Measurements from ENCODE around the gene DYRK1B.
"Not testable (repeated sequence)": the region's sequence is repeated elsewhere in the genome, so short reads cannot be mapped to it uniquely, and the experiment has no call there.

Gene DYRK1B

DNA sequence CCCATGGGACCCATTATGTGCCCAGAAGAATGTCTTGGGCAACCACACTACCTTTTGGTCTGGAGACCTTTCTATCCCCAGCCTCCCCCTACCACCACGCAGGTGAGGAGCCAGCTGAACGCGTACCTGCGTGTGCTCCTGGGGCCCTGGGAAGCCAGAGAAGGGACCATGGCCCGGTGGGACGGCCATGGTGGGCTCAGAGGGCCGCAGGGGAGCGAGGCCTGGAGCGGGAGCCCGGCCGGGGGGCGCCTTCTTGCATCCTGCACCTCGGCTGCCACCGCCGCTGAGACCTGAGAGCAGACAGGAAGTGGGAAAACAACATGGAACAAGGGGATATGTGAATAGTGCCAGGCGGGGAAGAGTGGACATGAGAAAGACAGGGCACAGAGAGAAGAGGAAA is 2.3 kb downstream of the DYRK1B start:
- no peak for DNase-seq (ENCODE audit: low read depth in 1 of 2, low spot score in 1 of 2)

DNA sequence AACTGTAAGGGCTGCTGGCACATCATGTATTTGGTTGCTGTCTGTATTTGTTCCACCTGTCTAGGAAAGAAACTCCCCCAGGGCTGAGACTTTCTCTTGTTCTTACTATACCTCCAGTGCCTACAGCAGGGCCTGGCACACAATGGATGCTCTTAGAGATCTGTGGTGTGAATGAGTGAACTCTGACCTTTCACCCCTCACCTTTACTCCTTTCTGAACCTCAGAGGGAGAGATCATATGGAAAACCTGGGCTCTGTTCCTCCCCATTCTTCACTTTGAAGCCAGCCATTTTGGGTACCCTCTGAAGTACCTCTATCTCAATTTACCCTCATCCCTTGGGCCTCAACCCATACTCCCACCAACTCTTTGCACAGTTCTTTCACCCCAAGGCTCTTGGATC is 3.1 kb downstream of the DYRK1B start:
- no peak for DNase-seq (ENCODE audit: low read depth in 1 of 2, low spot score in 1 of 2)

- DNase-seq (ENCODE audit: low read depth in 1 of 2, low spot score in 1 of 2), result no peak
Observed at GRCh38 chr19:39830406-39830805, 3.6 kb downstream of the DYRK1B start.

DNA sequence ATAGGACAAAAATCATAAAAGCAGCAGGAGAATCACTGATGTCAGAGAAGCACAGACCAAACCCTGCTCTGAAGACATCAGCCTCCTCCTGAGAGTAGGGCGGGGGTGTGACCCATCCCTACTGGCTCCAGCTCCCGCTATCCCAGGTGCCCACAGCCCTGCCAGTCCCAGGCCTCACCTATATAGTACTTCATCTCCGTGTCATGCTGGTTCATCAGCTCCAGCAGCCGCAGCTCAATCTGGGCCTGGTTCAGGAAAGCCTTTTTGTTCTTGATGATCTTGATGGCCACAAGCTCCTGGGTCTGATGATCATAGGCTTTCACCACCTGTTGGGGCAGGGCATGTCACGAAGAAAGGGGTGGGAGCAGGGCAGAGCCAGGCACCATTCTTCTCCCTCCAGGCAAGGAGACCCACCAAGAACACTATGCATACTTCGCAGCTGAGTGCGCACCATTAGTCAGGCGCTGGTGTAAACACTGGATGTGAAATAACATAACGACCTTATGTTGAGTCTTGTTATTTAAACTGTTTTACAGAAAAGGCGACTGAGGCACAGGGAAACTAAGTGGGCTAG is 4.2 kb downstream of the DYRK1B start:
- no peak for DNase-seq (ENCODE audit: low read depth in 1 of 2, low spot score in 1 of 2)

DNA sequence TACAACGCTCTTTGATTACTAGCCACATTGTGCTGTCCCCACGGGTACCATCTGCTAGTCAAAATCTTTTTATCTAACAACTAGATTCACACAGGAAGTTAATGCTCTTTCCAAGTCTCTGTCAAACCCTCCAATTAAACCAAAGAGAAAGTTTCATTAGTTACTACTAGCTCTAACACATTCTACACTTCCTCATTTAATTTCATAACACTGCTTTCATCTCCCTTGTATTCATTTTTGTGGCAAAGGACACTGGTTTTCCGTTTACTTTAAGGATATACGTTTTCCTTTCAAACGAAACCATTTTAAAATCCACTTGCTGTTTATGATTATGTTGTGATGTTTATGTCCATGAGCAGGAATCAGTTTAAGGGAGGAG is 5.3 kb downstream of the DYRK1B start:
- DNase-seq (ENCODE audit: low read depth in 1 of 2, low spot score in 1 of 2), result no peak

- DNase-seq (ENCODE audit: low read depth in 1 of 2, low spot score in 1 of 2), result no peak
Observed at GRCh38 chr19:39828015-39828653, 5.8 kb downstream of the DYRK1B start.

GRCh38 chr19:39827216-39827615 is 6.7 kb downstream of the DYRK1B start:
- DNase-seq (ENCODE audit: low read depth in 1 of 2, low spot score in 1 of 2), result no peak

DNA sequence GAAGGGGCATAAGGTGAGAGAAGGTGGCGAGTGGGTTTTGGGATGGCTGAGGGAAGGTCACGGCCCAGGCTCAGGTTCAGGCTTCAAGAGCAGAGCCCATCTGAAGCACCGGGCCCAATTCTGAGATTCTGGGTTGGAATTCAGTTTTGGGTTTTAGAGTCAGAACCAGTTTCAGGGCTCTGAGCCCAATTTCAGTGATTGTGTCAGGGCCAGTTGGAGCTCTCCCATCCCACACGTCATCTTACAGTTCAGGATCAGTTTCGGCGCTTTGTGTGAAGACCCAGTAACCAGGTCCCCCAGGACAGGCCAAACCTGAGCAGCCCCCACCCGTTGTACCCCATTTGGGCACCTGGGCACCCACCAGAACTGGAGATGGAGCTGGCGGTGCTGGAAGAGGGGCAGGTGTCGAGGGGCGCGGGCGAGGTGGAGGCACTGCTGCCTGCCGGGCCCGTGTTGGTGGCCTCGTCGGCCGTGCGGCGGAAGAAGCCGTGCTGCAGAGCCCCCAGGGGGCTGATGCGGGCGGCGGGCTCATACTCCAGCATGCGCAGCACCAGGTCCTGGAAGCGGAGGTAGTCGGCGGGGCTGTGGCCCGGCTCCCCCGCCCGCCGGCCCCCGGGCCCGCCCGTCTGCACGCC is 7.5 kb downstream of the DYRK1B start:
- no peak for DNase-seq (ENCODE audit: low read depth in 1 of 2, low spot score in 1 of 2)

GRCh38 chr19:39825531-39826076 is 8.4 kb downstream of the DYRK1B start:
- no peak for DNase-seq (ENCODE audit: low read depth in 1 of 2, low spot score in 1 of 2)

- no peak for DNase-seq (ENCODE audit: low read depth in 1 of 2, low spot score in 1 of 2)
Observed at GRCh38 chr19:39825093-39825463, 8.9 kb downstream of the DYRK1B start.

GRCh38 chr19:39824143-39825092 is 9.5 kb downstream of the DYRK1B start:
- DNase-seq (ENCODE audit: low read depth in 1 of 2, low spot score in 1 of 2), result peak; percentile 63 to 74

DNA sequence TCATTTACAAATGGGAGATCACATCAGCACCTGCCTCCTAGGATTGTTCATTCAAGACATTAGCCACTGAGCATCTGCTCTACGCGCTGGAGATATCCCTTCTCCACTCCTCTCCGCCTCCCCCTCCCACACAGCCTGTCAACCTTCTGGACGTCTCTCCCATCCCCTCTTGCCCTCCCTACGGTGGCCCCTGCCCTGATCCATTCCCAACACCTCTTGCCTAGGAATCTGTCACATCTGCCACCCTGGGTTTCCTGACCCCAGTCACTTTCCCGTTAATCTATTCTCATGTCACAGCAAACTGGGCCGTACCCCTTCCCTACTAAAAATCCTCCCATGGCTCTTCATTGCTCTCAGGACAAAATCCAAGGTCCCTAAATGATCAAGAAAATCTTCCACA is 10.3 kb downstream of the DYRK1B start:
- DNase-seq (ENCODE audit: low read depth in 1 of 2, low spot score in 1 of 2), result no peak

DNA sequence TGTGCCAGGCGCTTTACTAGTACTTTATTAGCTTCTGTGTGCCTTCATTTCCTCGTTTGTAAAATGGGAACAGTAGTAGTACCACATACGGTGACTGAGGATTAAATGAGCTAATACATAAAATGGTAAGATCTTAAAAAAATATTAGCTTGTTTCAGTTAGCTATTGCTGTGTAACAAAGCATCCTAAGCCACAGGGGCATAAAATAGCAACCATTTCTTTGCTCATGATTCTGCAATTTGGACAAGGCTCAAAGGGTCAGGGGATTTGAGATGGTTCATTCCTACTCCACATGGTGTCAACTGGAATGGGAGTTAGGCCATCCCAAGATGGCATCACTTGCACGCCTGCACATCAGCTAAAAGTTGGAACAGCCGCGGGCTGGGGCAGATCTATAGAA is 13.3 kb downstream of the DYRK1B start:
- DNase-seq (ENCODE audit: low read depth in 1 of 2, low spot score in 1 of 2), result no peak

DNA sequence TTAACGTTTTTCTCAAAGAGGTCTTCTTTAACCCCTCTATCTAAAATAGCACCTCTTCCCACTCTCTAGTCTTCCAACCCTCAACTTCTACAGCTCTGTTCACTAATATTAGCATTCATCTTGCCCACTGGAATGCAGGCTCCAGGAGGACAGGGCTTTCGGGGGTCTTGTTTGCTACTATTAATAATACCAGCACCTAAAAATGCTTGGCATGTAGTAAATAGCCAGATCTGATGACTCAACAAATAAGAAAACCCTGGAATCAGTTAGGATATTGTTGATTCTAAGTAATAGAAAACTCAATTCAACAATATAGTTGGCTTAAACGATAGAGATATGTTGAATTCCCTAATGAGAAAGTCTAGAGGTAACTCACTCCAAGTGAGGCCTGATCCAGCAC is 14.2 kb downstream of the DYRK1B start:
- no peak for DNase-seq (ENCODE audit: low read depth in 1 of 2, low spot score in 1 of 2)

GRCh38 chr19:39818626-39819097 is 15.3 kb downstream of the DYRK1B start:
- no peak for DNase-seq (ENCODE audit: low read depth in 1 of 2, low spot score in 1 of 2)

- DNase-seq (ENCODE audit: low read depth in 1 of 2, low spot score in 1 of 2), result no peak
Observed at GRCh38 chr19:39817888-39818561, 15.9 kb downstream of the DYRK1B start.

GRCh38 chr19:39816287-39817048 is 17.5 kb downstream of the DYRK1B start:
- DNase-seq (ENCODE audit: low read depth in 1 of 2, low spot score in 1 of 2), result no peak

- DNase-seq (ENCODE audit: low read depth in 1 of 2, low spot score in 1 of 2), result no peak
Observed at GRCh38 chr19:39814595-39814994, 19.4 kb downstream of the DYRK1B start.

GRCh38 chr19:39814111-39814510 is 19.9 kb downstream of the DYRK1B start:
- DNase-seq (ENCODE audit: low read depth in 1 of 2, low spot score in 1 of 2), result not testable (repeated sequence)
